OCI-LY1 (cell line): Measurements from ENCODE around the gene MFAP4.

Source experiments
- CTCF ChIP-seq: fragments of 200-600 bp; sonication (generic), shearing (Covaris generic); IDR thresholded peaks from 2 replicates; pipeline ENCODE4 v1.5.1; 2017; ENCODE audit warnings: mild to moderate bottlenecking, antibody characterized with exemption, low read length, moderate library complexity, mixed read lengths
- EZH2 ChIP-seq: fragments of 200-600 bp; sonication (generic), shearing (Covaris generic); IDR thresholded peaks from 2 replicates; pipeline ENCODE4 v1.8.0; 2017; ENCODE audit warnings: borderline replicate concordance, mixed run types, mild to moderate bottlenecking, antibody characterized with exemption, low read length, moderate library complexity, mixed read lengths

- TF ChIP-seq EZH2: no peak
- no peak for TF ChIP-seq CTCF
Observed at GRCh38 chr17:19426631-19427030, 39.6 kb upstream of the MFAP4 start.
